ENCODE data around the gene GYPE.
"Not testable (repeated sequence)": the region's sequence is repeated elsewhere in the genome, so short reads cannot be mapped to it uniquely, and the experiment has no call there.

Gene GYPE

GRCh38 chr4:143842624-143843505 is 62.5 kb downstream of the GYPE start:
- not testable (repeated sequence) for H3K4me1 Mint-ChIP-seq (ENCODE audit: low read depth); H3K36me3 Mint-ChIP-seq; H3K27me3 Mint-ChIP-seq; H3K9me3 Mint-ChIP-seq (ENCODE audit: low read depth); H3K4me3 Mint-ChIP-seq; H3K27ac Mint-ChIP-seq

DNA sequence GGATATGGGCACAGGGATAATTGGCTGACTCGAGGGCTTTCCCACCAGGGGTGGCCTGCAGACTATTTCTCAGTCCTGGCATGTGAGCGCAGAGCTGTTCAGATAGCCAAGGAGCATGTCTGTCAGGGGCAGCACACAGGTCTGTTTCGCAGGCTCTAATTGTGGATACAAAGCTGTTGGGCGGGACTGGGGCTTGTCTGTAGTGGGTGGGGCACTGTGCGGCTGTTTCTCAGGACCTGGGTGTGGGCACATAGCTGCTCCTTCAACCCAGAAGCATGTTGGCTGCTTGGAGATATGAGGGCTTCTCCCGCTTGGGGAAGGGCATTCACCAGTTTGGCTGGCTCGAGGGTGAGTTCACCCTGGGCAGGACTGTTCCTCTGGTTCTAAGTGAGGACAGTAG is 65.9 kb downstream of the GYPE start:
- not testable (repeated sequence) for H3K4me3 Mint-ChIP-seq, H3K27ac Mint-ChIP-seq

DNA sequence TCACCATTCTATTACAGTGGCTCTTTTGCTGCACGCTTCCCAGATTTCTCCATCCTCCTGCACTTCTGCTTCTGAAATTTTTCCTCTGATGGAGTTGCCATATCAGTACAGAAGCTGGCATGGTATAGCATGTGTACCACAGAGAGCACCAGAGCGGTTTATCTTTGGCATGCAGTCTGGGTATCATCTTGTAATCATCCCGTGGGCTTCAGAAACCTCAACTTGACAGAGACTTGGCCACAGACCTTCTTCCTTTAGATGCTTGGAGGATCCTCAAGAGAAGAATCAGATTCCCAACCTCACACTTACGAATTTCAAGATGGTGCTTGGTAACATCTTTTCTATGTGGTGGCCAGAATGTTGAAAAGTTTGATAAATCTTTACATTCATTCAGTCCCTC is 71.2 kb downstream of the GYPE start:
- not testable (repeated sequence) for H3K4me3 Mint-ChIP-seq; H3K36me3 Mint-ChIP-seq; H3K27ac Mint-ChIP-seq; H3K27me3 Mint-ChIP-seq; H3K4me1 Mint-ChIP-seq (ENCODE audit: low read depth); H3K9me3 Mint-ChIP-seq (ENCODE audit: low read depth)

More for the DNA sequence above, 65.9 kb downstream of the GYPE start:
- not testable (repeated sequence) for H3K36me3 Mint-ChIP-seq; H3K4me1 Mint-ChIP-seq (ENCODE audit: low read depth); H3K27me3 Mint-ChIP-seq; H3K9me3 Mint-ChIP-seq (ENCODE audit: low read depth)

DNA sequence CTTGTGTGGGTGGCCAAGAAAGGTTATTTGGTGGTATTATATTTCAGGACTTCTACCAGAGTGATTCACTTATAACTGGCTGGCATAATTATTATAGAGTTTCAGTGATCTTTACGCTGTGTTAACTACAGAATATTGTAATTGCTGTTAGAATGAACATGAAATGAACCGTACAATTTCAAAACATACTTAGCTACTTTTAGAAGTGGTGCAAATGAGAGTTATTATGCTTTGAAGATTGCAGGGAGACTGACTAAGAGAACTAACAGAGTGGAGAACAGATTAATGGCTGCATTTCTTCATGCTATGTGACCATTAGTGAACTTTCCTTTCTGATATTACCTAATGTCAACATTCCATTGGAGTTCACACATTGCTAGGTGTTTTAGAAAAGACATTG is 71.7 kb downstream of the GYPE start:
- H3K4me1 Mint-ChIP-seq (ENCODE audit: low read depth); H3K36me3 Mint-ChIP-seq; H3K27ac Mint-ChIP-seq; H3K4me3 Mint-ChIP-seq; H3K9me3 Mint-ChIP-seq (ENCODE audit: low read depth); H3K27me3 Mint-ChIP-seq: not testable (repeated sequence)

- not testable (repeated sequence) for H3K4me3 Mint-ChIP-seq; H3K27me3 Mint-ChIP-seq; H3K27ac Mint-ChIP-seq; H3K4me1 Mint-ChIP-seq (ENCODE audit: low read depth); H3K9me3 Mint-ChIP-seq (ENCODE audit: low read depth)
- H3K36me3 Mint-ChIP-seq, result peaks cover 13% of the 10 kb centered on the region
These were observed 74.8 kb downstream of the GYPE start for GRCh38 chr4:143830576-143830975.

DNA sequence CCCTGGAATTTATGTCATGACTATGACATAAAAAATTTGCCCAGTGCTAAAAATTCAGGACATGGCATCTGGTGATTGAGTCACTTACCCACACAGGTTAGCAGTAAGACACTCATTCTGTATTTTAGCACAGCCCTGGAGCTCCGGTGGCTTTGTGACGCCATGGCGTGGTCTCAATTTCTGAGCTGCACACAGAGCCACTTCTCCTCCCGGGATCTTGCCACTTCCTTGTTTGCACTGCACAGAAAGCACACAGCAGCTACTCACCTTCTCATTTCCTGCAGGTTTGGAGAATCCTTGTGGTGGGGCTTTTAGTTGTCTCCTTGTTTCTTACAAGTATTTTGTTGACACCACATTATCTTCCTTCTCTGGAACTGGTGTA is 76.1 kb downstream of the GYPE start:
- not testable (repeated sequence) for H3K27me3 Mint-ChIP-seq; H3K9me3 Mint-ChIP-seq (ENCODE audit: low read depth); H3K27ac Mint-ChIP-seq; H3K4me1 Mint-ChIP-seq (ENCODE audit: low read depth); H3K4me3 Mint-ChIP-seq
- H3K36me3 Mint-ChIP-seq, result peaks cover 15% of the 10 kb centered on the region
